Suprapubic skin (tissue), 4 donors: ENCODE data around the gene CNBP.
"Not testable (repeated sequence)": the region's sequence is repeated elsewhere in the genome, so short reads cannot be mapped to it uniquely, and the experiment has no call there.

Experiments used
- EP300 ChIP-seq: sonication (generic); formaldehyde crosslinking; IDR thresholded peaks from one replicate; pipeline ENCODE4 v1.6.1; 2017; ENCODE audit warnings: antibody characterized with exemption
- POLR2AphosphoS5 ChIP-seq, 3 donors: sonication (generic); formaldehyde crosslinking; IDR thresholded peaks; one replicate each; pipeline ENCODE4 v1.6.1; 2017; ENCODE audit warnings: antibody characterized with exemption in 3 of 3
- TF ChIP-seq, protein P1 (sequence below), 2 donors: fragments of 200-600 bp in 1 of 2; fragments of 450-650 bp in 1 of 2; sonication (generic) in 1 of 2; IDR thresholded peaks; one replicate each; pipeline ENCODE4 v1.5.1; 2016 to 2019; ENCODE audit warnings: antibody characterized with exemption in 2 of 2, mild to moderate bottlenecking in 1 of 2, moderate library complexity in 1 of 2

GRCh38 chr3:129136275-129136674 lies 47.4 kb downstream of the CNBP start:
- not testable (repeated sequence) for TF ChIP-seq EP300; POLR2AphosphoS5 (IDR thresholded peaks at IDR 0.05)
- TF ChIP-seq, protein P1, sequence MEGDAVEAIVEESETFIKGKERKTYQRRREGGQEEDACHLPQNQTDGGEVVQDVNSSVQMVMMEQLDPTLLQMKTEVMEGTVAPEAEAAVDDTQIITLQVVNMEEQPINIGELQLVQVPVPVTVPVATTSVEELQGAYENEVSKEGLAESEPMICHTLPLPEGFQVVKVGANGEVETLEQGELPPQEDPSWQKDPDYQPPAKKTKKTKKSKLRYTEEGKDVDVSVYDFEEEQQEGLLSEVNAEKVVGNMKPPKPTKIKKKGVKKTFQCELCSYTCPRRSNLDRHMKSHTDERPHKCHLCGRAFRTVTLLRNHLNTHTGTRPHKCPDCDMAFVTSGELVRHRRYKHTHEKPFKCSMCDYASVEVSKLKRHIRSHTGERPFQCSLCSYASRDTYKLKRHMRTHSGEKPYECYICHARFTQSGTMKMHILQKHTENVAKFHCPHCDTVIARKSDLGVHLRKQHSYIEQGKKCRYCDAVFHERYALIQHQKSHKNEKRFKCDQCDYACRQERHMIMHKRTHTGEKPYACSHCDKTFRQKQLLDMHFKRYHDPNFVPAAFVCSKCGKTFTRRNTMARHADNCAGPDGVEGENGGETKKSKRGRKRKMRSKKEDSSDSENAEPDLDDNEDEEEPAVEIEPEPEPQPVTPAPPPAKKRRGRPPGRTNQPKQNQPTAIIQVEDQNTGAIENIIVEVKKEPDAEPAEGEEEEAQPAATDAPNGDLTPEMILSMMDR (IDR thresholded peaks at IDR 0.05), result not testable (repeated sequence)
